Endometrium (tissue), 2 donors: ENCODE measurements around the gene PIH1D1.

Experiments
- FAIRE-seq: peaks from 2 replicates; lab custom pipeline; 2012; peaks lifted over from hg19 to GRCh38; lab: Jason Lieb, UNC
- donor health status: control.
- donor health status: control.

The PIH1D1 gene

GRCh38 chr19:49419173-49419572 lies 32.4 kb downstream of the PIH1D1 start:
- no peak for FAIRE-seq

- FAIRE-seq, result no peak
Observed at GRCh38 chr19:49418511-49418910, 33.1 kb downstream of the PIH1D1 start.

- FAIRE-seq, result no peak
Observed at GRCh38 chr19:49417088-49417487, 34.5 kb downstream of the PIH1D1 start.

GRCh38 chr19:49415810-49416200 lies 35.8 kb downstream of the PIH1D1 start:
- no peak for FAIRE-seq

- FAIRE-seq, result no peak
Observed at GRCh38 chr19:49415102-49415809, 36.4 kb downstream of the PIH1D1 start.

GRCh38 chr19:49414256-49414655 lies 37.4 kb downstream of the PIH1D1 start:
- FAIRE-seq, result no peak

GRCh38 chr19:49413348-49413747 lies 38.3 kb downstream of the PIH1D1 start:
- FAIRE-seq, result no peak

- no peak for FAIRE-seq
Observed at GRCh38 chr19:49411681-49412326, 39.8 kb downstream of the PIH1D1 start.

GRCh38 chr19:49409441-49410029 lies 42.1 kb downstream of the PIH1D1 start:
- FAIRE-seq, result no peak

- FAIRE-seq, result no peak
Observed at GRCh38 chr19:49408816-49409440, 42.7 kb downstream of the PIH1D1 start.

GRCh38 chr19:49407482-49408015 lies 44.1 kb downstream of the PIH1D1 start:
- no peak for FAIRE-seq

GRCh38 chr19:49407079-49407478 lies 44.5 kb downstream of the PIH1D1 start:
- FAIRE-seq, result no peak

- no peak for FAIRE-seq
Observed at GRCh38 chr19:49403404-49404187, 48.0 kb downstream of the PIH1D1 start.

GRCh38 chr19:49400029-49400428 lies 51.6 kb downstream of the PIH1D1 start:
- no peak for FAIRE-seq

GRCh38 chr19:49398931-49399330 lies 52.7 kb downstream of the PIH1D1 start:
- no peak for FAIRE-seq

GRCh38 chr19:49398001-49398615 lies 53.5 kb downstream of the PIH1D1 start:
- no peak for FAIRE-seq

GRCh38 chr19:49396738-49397505 lies 54.7 kb downstream of the PIH1D1 start:
- FAIRE-seq, result no peak
